ENCODE data around the gene IDH3A.

The IDH3A gene

GRCh38 chr15:78149068-78149804 lies at the start of gene IDH3A:
TSS of gene IDH3A (plus strand) at chr15:78149362. CDS start at chr15:78149404, 42 bp downstream.
- peak; percentile 95 for DNase-seq

- no peak for DNase-seq
These were observed 48.3 kb upstream of the IDH3A start for GRCh38 chr15:78100886-78101285.

GRCh38 chr15:78101423-78102105 lies 47.6 kb upstream of the IDH3A start:
- no peak for DNase-seq

GRCh38 chr15:78102211-78102610 lies 47.0 kb upstream of the IDH3A start:
- no peak for DNase-seq

GRCh38 chr15:78102741-78103140 lies 46.4 kb upstream of the IDH3A start:
- DNase-seq: no peak

GRCh38 chr15:78103406-78104118 lies 45.6 kb upstream of the IDH3A start:
- DNase-seq: no peak

GRCh38 chr15:78104119-78104479 lies 45.1 kb upstream of the IDH3A start:
- DNase-seq: no peak

- DNase-seq: no peak
These were observed 44.3 kb upstream of the IDH3A start for GRCh38 chr15:78104566-78105475.

GRCh38 chr15:78105476-78106241 lies 43.5 kb upstream of the IDH3A start:
- DNase-seq: no peak

- DNase-seq: no peak
These were observed 41.7 kb upstream of the IDH3A start for GRCh38 chr15:78107471-78107870.

GRCh38 chr15:78108300-78109084 lies 40.7 kb upstream of the IDH3A start:
- DNase-seq: peak; percentile 81

- DNase-seq: no peak
These were observed 40.0 kb upstream of the IDH3A start for GRCh38 chr15:78109156-78109555.

- no peak for DNase-seq
These were observed 39.1 kb upstream of the IDH3A start for GRCh38 chr15:78110096-78110495.

- no peak for DNase-seq
These were observed 38.2 kb upstream of the IDH3A start for GRCh38 chr15:78110916-78111475.

- DNase-seq: no peak
These were observed 37.4 kb upstream of the IDH3A start for GRCh38 chr15:78111788-78112187.

- DNase-seq: no peak
These were observed 36.6 kb upstream of the IDH3A start for GRCh38 chr15:78112551-78112950.

GRCh38 chr15:78120523-78120922 lies 28.6 kb upstream of the IDH3A start:
- DNase-seq: no peak

GRCh38 chr15:78125267-78125666 lies 23.9 kb upstream of the IDH3A start:
- DNase-seq: no peak

- no peak for DNase-seq
These were observed 21.3 kb upstream of the IDH3A start for GRCh38 chr15:78127882-78128281.

- DNase-seq: peak; percentile 34
These were observed 19.9 kb upstream of the IDH3A start for GRCh38 chr15:78129077-78129750.

Data from NCI-H226 (cell line).